Right forelimb (tissue), 1 donor: ENCODE data around the gene RNASE7.
A peak's percentile ranks its signal among the peaks of the same experiment; 100 is the strongest.

Experiments used
- DNase-seq: peaks from one replicate; pipeline ENCODE4 v3.0.0-alpha.2; 2018

The RNASE7 gene

DNA sequence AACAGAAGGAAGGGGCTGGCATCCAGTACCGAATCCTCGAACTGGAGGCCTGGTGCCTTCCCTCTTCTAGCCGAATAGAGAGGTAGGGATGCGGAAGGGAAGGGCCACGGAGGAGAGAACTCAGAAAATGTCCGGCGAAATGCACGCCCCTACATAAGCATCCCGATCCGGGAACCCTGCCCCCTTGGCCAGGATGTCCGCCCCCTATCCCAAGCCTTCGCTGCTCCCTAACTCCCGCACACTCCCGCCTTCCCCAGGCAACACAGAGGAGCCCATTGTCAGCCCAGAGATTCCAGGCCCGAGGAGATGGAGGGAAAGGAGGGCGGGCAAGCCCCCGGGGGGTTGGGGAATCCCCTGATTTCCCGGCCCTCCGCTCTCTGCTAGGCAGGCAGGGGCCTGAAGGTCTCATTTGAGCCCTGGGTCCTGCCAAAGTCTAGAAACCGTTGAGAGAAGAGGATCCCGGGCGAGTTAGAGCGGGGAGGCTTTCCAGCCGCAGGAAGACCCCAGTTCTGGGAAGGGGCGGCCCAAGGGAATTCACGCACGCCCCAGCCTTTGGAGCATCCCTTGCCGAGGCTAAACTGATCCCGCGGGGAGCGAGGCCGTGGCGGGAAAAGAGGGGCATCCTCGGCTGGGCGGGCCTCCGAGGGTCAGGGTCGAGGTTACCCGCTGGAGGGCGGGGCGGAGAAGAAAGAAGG, 27.4 kb downstream of the RNASE7 start:
- DNase-seq: peak; percentile 88

DNA sequence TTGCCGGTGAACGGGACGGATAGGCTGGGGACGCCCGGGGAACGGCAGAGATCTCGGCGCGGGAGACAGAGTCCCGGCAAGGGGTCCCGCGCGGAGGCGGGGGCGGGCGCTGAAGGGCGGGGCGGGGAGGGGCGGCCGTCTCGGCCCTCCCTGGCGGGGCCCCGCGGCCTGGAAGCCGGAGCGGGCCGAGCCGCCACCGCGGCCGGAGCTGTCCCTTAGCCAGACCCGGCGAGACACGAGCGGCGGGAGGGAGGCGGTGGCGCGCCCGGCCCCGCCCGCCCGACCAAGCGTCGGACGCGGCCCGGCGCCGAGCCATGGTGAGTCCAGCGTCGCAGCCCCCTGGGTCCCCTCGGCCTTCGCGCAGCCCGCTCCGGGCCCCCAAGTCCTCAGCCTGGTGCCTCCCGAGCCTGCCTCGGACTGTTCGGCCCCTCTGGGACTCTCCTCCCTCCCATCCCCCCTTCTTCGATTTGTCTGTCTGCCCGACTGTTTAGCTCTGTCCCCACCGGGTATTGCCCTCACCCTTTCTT, 28.0 kb downstream of the RNASE7 start, which contains the start of gene ARHGEF40:
TSS of gene ARHGEF40 (plus strand) at position 222 of the 527 bp plus-strand sequence. CDS start at position 315, 93 bp downstream.
- peak; percentile 86 for DNase-seq

DNA sequence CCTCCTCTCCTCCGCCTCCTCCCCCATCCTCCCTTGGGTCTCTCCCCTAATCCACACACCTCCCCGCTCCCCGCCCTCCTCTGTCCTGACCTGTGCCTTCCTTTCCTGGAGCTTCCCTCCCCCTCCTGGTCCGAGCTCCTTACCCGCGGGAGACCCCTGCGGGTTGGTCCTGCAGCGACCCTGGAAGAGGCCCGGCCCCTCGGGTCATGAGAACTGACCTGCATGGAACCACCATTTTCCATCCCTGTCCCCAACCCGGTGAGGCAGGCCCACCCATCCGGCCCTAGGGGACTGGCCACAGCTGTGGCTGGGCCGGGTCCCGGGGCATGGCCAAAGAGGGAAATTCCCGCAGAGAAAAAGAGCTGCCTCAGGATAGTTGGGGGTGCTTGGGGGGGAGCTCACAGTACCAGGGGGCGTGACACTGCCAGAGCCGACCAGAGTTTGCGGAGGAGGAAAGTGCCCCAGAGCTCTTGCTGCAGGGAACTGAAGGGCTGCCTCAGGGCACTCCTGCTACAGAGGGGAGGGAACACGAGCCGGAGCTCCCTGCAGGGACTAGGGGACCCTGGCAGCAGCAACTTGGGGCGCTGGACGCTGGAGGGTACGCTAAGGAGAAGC, 28.6 kb downstream of the RNASE7 start:
- peak; percentile 80 for DNase-seq

DNA sequence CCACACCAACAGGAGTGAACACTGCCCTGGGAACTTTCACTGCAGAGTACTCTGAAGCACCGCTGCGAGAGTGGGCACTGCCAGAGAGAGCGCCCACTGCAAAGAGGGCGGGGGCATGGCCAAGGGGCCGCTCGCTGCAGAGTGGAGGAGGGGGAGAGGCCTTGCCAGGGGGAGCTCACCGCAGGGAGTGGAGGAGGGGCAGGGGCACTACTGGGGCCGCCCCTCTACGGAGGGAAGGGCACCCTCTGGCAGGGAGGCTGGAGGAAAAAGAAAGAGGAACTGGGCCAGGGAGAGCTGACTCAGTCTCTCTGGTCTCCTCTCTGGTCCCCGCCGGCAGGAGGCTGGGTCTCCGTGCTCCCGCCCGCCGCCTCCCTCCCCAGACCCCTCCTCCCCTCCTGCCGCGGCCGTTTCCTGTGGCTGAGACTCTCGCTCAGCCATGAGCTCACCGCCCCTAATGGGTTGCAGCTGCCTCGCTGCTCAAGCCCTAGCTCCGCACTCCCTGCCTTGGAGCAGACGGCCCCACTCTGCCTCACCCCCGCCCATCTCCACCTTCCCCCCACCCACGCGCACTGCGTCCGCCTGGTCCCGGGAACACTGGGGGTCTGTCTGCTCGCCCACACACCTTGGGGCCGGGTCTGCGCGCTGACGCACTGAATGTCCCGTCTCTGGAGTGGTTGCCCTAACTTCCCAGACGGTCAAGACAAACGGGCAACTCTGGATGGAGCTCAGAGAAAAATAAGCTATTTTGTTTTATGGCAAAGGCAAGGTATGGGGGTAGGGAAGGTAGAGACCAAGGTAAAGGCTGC, 29.3 kb downstream of the RNASE7 start:
- peak; percentile 95 for DNase-seq

DNA sequence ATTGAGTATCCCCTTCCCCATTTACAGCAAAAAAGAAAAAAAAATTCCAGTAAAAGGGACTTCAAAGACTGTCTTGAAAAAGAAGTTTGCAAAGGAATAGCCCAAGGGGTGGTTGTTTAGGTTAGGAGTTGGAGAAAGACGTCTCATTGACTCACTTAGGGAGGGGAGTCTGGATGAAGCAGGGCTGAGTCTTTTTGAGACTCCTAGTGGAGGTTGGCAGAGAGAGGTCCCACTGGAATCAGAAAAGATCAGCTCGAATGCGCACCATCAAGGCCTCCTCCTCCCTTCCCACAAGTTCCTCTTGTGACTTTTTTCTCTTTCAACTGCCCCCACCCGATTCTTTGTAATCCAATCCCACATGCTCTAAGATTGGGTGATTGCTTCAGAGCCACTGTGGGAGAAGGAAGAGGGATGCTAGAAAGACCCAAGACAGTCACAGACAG, 29.9 kb downstream of the RNASE7 start:
- DNase-seq: no peak

DNA sequence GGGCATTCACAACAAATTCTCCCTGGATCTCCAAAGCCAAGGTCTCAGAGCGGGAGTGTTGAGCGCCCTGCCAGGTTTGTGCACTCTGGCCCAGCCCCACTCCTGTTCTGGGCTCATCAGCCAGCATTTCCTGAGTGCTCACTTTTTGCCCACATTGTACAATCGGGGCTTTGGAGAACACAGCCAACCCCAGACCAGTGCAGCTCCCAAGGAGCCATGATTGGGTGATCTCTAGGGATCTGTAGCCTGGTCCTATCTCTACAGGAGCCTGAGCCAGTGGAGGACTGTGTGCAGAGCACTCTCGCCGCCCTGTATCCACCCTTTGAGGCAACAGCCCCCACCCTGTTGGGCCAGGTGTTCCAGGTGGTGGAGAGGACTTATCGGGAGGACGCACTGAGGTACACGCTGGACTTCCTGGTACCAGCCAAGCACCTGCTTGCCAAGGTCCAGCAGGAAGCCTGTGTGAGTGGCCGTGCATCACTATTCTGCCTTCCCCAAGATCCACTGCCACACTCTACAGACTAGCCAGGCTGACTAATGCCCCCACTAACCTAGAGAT, 30.7 kb downstream of the RNASE7 start:
- no peak for DNase-seq

DNA sequence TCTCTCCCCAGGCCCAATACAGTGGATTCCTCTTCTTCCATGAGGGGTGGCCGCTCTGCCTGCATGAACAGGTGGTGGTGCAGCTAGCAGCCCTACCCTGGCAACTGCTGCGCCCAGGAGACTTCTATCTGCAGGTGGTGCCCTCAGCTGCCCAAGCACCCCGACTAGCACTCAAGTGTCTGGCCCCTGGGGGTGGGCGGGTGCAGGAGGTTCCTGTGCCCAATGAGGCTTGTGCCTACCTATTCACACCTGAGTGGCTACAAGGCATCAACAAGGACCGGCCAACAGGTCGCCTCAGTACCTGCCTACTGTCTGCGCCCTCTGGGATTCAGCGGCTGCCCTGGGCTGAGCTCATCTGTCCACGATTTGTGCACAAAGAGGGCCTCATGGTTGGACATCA, 31.8 kb downstream of the RNASE7 start:
- DNase-seq: no peak

DNA sequence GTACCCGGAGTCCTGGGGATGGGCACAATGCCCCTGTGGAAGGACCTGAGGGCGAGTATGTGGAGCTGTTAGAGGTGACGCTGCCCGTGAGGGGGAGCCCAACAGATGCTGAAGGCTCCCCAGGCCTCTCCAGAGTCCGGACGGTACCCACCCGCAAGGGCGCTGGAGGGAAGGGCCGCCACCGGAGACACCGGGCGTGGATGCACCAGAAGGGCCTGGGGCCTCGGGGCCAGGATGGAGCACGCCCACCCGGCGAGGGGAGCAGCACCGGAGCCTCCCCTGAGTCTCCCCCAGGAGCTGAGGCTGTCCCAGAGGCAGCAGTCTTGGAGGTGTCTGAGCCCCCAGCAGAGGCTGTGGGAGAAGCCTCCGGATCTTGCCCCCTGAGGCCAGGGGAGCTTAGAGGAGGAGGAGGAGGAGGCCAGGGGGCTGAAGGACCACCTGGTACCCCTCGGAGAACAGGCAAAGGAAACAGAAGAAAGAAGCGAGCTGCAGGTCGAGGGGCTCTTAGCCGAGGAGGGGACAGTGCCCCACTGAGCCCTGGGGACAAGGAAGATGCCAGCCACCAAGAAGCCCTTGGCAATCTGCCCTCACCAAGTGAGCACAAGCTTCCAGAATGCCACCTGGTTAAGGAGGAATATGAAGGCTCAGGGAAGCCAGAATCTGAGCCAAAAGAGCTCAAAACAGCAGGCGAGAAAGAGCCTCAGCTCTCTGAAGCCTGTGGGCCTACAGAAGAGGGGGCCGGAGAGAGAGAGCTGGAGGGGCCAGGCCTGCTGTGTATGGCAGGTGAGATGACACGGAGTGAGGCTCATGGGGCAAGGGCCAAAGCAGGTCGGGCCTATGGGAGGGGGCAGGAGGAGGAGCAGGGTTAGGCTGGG, 32.5 kb downstream of the RNASE7 start:
- no peak for DNase-seq

DNA sequence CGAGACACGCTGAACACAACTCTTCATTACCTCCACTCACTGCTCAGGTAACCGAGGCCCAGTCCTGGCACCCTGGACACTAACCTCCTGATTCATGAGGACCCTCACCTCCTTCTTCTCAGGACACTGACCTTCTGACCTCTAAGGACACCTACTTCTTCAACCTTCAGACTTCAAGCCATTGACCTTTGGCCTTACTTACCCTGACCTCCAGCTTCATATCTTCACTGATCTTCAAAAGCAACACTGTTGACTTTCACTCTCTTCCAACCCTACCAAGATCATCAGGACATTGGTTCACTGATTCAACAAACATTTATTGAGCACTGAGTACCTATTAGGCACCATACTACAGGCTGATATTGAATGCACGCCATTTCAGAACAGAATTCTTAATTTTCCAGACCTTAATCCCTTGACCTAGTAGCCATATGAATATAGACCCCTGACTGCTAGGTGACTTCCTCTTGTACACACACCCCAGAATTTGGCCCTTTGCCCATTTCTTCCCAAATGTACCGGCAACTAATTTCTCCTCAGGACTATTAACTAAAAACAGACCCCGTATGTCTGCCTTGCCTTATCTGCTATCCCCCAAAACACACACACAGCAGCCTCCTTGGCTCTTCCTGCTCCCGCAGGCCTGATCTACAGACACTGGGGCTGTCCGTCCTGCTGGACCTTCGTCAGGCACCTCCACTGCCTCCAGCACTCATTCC, 33.7 kb downstream of the RNASE7 start:
- DNase-seq: no peak

DNA sequence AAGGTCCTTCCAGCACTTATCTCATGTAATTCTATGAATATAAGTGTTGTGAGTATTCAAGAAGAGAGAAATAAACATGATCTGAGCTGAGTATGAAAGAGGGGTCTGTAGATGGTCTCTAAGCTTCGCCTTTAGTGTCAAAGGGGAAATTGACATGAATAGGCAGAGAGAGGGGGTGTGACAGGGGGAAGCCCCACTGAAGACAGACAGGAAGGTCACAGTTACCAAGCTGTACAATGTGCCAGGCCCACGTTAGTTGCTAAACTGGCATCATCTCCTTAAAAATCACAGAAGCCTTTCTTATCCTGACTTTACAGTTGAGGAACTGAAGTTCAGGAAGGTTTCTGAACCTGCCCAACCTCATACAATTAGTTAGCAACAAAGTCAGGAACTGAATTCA, 35.5 kb downstream of the RNASE7 start:
- no peak for DNase-seq

DNA sequence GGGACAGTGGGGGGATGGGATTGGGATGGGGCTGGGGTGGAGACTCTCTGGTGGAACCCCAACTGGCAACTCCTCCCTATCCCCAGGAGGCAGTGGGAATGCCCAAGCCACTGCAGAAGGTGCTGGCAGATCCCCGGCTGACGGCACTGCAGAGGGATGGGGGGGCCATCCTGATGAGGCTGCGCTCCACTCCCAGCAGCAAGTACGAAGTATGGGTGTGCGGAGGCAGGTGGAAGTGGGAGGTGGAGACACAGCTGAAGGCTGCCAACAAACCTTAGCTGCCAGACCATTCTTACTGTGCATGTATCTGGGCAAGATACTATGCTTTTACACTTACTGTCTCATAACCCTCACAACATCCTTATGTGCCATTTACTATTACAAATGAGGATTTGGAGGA, 36.1 kb downstream of the RNASE7 start:
- DNase-seq: no peak

DNA sequence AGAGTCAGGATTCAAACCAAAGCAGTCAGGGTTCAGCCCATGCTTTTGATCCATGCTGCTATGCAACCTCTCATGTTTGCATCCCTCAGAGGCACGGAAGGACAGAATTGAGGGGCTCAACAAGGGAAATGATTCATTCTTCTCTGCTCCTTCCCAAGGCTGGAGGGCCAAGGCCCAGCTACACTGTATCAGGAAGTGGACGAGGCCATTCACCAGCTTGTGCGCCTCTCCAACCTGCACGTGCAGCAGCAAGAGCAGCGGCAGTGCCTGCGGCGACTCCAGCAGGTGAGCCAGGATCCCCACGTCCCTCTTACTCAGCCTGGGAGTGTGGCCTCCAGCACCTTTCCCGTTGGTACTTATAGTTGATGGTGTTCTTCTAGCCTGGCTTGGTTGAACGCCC, 36.6 kb downstream of the RNASE7 start:
- no peak for DNase-seq

DNA sequence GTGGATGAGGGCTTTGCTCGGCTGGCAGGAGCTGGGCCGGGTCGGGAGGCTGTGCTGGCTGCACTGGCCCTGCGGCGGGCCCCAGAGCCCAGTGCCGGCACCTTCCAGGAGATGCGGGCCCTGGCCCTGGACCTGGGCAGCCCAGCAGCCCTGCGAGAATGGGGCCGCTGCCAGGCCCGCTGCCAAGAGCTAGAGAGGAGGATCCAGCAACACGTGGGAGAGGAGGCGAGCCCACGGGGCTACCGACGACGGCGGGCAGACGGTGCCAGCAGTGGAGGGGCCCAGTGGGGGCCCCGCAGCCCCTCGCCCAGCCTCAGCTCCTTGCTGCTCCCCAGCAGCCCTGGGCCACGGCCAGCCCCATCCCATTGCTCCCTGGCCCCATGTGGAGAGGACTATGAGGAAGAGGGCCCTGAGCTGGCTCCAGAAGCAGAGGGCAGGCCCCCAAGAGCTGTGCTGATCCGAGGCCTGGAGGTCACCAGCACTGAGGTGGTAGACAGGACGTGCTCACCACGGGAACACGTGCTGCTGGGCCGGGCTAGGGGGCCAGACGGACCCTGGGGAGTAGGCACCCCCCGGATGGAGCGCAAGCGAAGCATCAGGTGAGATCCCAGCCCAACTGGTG, 39.5 kb downstream of the RNASE7 start:
- DNase-seq: no peak

DNA sequence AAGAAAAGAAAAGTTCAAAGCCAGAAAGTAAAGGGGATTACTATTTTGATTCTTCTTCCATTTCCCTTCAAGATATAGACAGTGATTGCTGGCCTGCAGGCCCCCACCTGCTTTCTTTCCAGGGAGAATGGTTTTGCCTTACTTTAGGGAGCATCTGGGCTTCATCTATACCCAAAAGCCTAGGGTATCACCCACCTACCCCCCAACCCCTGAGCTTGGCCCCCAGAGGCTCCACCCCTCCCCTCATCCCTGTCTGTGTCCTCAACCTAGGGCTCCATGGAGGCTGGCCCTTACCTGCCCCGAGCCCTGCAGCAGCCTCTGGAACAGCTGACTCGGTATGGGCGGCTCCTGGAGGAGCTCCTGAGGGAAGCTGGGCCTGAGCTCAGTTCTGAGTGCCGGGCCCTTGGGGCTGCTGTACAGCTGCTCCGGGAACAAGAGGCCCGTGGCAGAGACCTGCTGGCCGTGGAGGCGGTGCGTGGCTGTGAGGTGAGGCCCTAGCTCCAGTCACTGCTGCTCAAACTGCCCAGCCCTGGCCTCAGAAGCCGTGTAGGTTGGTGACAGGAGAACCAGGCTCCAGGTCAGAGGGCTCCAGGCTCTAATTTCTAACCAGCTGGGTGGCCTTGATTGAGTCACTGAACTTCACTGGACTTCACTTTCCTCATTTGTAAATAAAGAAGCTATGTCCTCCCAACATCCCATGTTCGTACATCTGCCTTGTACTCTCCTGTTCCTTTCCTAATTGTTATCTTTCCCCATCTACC, 41.6 kb downstream of the RNASE7 start:
- DNase-seq: no peak

DNA sequence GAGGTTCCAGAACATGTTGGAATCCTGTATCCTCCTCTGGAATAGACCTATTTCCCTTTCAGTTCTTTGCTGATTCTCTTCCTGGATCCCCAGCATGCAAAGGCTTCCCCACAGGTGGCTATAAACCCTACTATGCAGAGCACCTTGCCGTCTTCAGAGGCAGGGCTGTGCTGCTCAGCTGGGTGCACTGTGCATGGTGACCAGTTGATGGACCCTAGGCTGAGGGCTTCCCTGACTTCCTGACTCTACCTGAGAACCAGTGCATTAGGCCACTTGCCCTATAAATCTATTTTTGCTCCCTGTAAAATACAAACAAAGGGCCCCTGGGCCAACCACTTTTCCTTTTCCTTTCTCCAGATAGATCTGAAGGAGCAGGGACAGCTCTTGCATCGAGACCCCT, 42.2 kb downstream of the RNASE7 start:
- DNase-seq: no peak

DNA sequence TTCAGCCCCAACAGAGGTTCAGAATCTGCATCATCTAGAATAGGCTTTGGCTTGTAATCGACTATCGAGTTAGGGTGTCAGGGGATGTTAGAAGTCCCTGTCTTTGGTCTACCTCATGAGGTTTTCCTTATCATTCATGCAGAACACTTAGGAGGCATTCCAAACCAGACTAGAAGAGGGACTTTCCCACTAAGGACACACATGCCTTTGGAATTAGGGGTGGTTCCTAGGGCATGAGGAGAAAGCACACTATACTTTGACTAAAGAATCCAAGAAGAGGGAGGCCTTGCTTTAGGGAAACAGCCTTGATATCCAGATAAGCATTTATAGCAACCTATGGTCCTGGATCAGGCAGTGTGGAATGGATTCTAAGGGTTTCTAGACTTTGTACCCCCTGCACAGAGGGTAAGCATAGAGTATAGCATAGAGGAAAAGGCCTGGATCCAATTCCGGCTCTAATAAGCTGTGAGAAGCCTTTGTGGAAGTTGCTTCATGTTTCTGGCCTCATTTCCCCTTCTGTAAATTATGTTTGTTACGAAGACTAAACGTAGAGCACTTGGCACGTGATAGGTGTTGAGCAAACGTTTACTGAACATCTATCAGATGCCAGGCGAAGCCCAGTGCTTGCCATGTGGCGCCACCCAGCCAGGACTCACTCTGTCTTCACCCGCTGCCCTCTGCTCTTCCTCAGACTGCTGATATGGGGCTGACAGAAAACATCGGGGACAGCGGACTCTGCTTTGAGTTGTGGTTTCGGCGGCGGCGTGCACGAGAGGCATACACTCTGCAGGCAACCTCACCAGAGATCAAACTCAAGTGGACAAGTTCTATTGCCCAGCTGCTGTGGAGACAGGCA, 43.1 kb downstream of the RNASE7 start:
- no peak for DNase-seq

DNA sequence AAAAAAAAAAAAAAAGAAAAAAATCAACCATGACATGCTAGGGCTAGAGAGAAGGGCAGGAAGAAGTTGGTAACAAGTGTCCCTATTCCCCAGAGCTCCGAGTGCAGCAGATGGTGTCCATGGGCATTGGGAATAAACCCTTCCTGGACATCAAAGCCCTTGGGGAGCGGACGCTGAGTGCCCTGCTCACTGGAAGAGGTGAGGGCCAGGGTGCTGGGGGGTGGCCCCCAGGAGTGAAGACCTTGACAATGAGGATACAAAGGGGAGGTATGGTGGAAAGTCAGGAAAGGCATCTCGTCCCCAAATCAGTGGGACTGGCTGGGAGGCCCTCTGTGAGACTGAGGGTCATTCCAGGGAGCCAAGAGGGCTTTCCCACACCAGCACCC, 44.7 kb downstream of the RNASE7 start:
- DNase-seq: no peak

DNA sequence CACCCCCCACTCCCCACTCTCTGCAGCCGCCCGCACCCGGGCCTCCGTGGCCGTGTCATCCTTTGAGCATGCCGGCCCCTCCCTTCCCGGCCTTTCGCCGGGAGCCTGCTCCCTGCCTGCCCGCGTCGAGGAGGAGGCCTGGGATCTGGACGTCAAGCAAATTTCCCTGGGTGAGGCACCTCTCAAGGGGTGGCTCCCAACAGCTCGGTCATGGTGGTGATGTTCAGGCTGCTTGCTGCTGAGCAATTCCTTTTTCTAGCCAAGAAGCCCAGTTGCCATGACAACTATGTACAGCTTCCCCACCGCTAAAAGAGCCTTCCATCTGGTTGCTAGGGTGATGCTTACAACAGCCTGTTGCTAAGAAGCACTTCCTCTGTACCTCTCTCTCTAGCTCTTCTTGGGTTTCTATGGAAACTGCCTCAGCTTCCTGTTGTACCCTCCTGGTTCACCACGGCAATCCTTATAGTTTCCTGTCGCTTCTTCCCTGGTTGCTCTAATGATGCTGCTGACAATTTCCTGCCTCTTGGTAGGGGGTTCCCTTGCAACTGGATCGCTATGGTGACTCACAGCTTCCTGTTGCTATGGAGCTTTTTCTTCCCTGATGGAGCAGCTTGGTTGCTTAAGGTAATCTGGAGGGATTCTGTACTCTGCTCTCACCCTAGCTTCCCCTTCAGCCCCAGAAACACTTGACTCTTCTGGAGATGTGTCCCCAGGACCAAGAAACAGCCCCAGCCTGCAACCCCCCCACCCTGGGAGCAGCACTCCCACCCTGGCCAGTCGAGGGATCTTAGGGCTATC, 45.3 kb downstream of the RNASE7 start:
- DNase-seq: peak; percentile 50
